Stimulated activated CD4-positive, alpha-beta T cell treated with anti-CD3 and anti-CD28 coated beads, Interleukin-12 subunit alpha, Interleukin-12 subunit beta, amount 100 ng/mL, for 48 hours (primary cell): ENCODE results near the gene KCNB1.

Experiments
- DNase-seq, 3 donors: peaks; one replicate each; pipeline ENCODE4 v3.0.0-alpha.2; 2020; ENCODE audit warnings: low read depth in 2 of 3, low spot score in 1 of 3

KCNB1 gene

GRCh38 chr20:49444553-49444990, 37.9 kb downstream of the KCNB1 start:
- DNase-seq, result no peak

- no peak for DNase-seq
These were observed 45.4 kb downstream of the KCNB1 start for GRCh38 chr20:49437057-49437456.

GRCh38 chr20:49435639-49436038, 46.8 kb downstream of the KCNB1 start:
- DNase-seq, result no peak

- no peak for DNase-seq
These were observed 49.1 kb downstream of the KCNB1 start for GRCh38 chr20:49433333-49433732.

- no peak for DNase-seq
These were observed 49.9 kb downstream of the KCNB1 start for GRCh38 chr20:49432550-49432949.

GRCh38 chr20:49431329-49431728, 51.1 kb downstream of the KCNB1 start:
- DNase-seq, result no peak

GRCh38 chr20:49430320-49430719, 52.1 kb downstream of the KCNB1 start:
- no peak for DNase-seq

GRCh38 chr20:49427751-49428518, 54.5 kb downstream of the KCNB1 start:
- no peak for DNase-seq

- no peak for DNase-seq
These were observed 55.6 kb downstream of the KCNB1 start for GRCh38 chr20:49426873-49427272.

GRCh38 chr20:49426395-49426794, 56.1 kb downstream of the KCNB1 start:
- DNase-seq, result no peak

GRCh38 chr20:49424536-49424935, 57.9 kb downstream of the KCNB1 start:
- no peak for DNase-seq

- no peak for DNase-seq
These were observed 60.3 kb downstream of the KCNB1 start for GRCh38 chr20:49422161-49422560.

GRCh38 chr20:49420811-49421295, 61.6 kb downstream of the KCNB1 start:
- DNase-seq, result no peak

- no peak for DNase-seq
These were observed 62.2 kb downstream of the KCNB1 start for GRCh38 chr20:49420292-49420691.

GRCh38 chr20:49419785-49420184, 62.7 kb downstream of the KCNB1 start:
- DNase-seq, result no peak

- no peak for DNase-seq
These were observed 63.7 kb downstream of the KCNB1 start for GRCh38 chr20:49418809-49419208.

- DNase-seq, result no peak
These were observed 64.5 kb downstream of the KCNB1 start for GRCh38 chr20:49417843-49418555.

GRCh38 chr20:49415668-49416044, 66.8 kb downstream of the KCNB1 start:
- DNase-seq, result no peak

- DNase-seq, result no peak
These were observed 67.3 kb downstream of the KCNB1 start for GRCh38 chr20:49415005-49415667.

GRCh38 chr20:49413677-49414076, 68.8 kb downstream of the KCNB1 start:
- DNase-seq, result no peak

- DNase-seq, result no peak
These were observed 69.5 kb downstream of the KCNB1 start for GRCh38 chr20:49412953-49413352.

GRCh38 chr20:49412254-49412653, 70.2 kb downstream of the KCNB1 start:
- DNase-seq, result no peak
